Measurements from ENCODE around the gene TMCC3. TPM values are rescaled to one million over a fixed set of nuclear protein-coding genes. Genes with fewer than 3 reads are reported as not detected.
A peak's percentile ranks its signal among the peaks of the same experiment; 100 is the strongest.

The TMCC3 gene
- total RNA-seq, 2 donors from 2014 or later: 13.5 to 15.4 TPM

- intact Hi-C loops (cut with DNase I): no loop called here
- H3K4me1 ChIP-seq (replicated peaks): no peaks in the 10 kb centered on the region
- H3K27ac ChIP-seq: peak overlapping the region; percentile 10 to 39
- TF ChIP-seq CTCF (IDR thresholded peaks at IDR 0.05): no peak
- TF ChIP-seq POLR2A (IDR thresholded peaks at IDR 0.05): no peak
- TF ChIP-seq POLR2AphosphoS5 (IDR thresholded peaks at IDR 0.05): no peak
- H3K4me3 ChIP-seq: no peak overlapping the region
- no peak for DNase-seq (ENCODE audit: low spot score)
- WGBS: 41% methylated on average over 4 of the region's 4 CpGs
- no peaks in the 10 kb centered on the region for H3K27me3 ChIP-seq (replicated peaks; ENCODE audit: insufficient read depth)
- H3K36me3 ChIP-seq: no peaks in the 10 kb centered on the region
- H3K9me3 ChIP-seq: no peaks in the 10 kb centered on the region
Measured at GRCh38 chr12:94663071-94663470, 12.7 kb upstream of the TMCC3 start.

GRCh38 chr12:94660436-94660835 is 10.1 kb upstream of the TMCC3 start:
- WGBS: 44% methylated on average over 3 of the region's 3 CpGs
- intact Hi-C loops (cut with DNase I): no loop called here
- Histone ChIP-seq H3K4me1 (replicated peaks) (no peaks in the 10 kb centered on the region), H3K27ac (no peak overlapping the region), H3K4me3 (no peak overlapping the region), H3K9me3 (no peaks in the 10 kb centered on the region), H3K36me3 (no peaks in the 10 kb centered on the region), H3K27me3 (replicated peaks; ENCODE audit: insufficient read depth) (no peaks in the 10 kb centered on the region)
- no peak for DNase-seq (ENCODE audit: low spot score)
- no peak for TF ChIP-seq CTCF (IDR thresholded peaks at IDR 0.05)
- peak; percentile 37 for TF ChIP-seq POLR2AphosphoS5 (IDR thresholded peaks at IDR 0.05)
- TF ChIP-seq POLR2A (IDR thresholded peaks at IDR 0.05): no peak

- Histone ChIP-seq H3K36me3 (no peaks in the 10 kb centered on the region), H3K27ac (no peak overlapping the region), H3K4me1 (replicated peaks) (no peaks in the 10 kb centered on the region), H3K27me3 (replicated peaks; ENCODE audit: insufficient read depth) (no peaks in the 10 kb centered on the region), H3K9me3 (no peaks in the 10 kb centered on the region), H3K4me3 (no peak overlapping the region)
- WGBS: 86% methylated on average over 3 of the region's 3 CpGs
- TF ChIP-seq POLR2A (IDR thresholded peaks at IDR 0.05): no peak
- no peak for TF ChIP-seq POLR2AphosphoS5 (IDR thresholded peaks at IDR 0.05)
- no peak for TF ChIP-seq CTCF (IDR thresholded peaks at IDR 0.05)
- intact Hi-C loops (cut with DNase I): no loop called here
- DNase-seq (ENCODE audit: low spot score): no peak
Measured at GRCh38 chr12:94659346-94659930, 9.1 kb upstream of the TMCC3 start.

GRCh38 chr12:94658931-94659330 is 8.6 kb upstream of the TMCC3 start:
- DNase-seq (ENCODE audit: low spot score): no peak
- intact Hi-C loops (cut with DNase I): no loop called here

More at GRCh38 chr12:94658931-94659330, 8.6 kb upstream of the TMCC3 start:
- TF ChIP-seq CTCF (IDR thresholded peaks at IDR 0.05): no peak
- Histone ChIP-seq H3K27me3 (replicated peaks; ENCODE audit: insufficient read depth) (no peaks in the 10 kb centered on the region), H3K9me3 (no peaks in the 10 kb centered on the region), H3K36me3 (no peaks in the 10 kb centered on the region), H3K4me3 (no peak overlapping the region), H3K4me1 (replicated peaks) (no peaks in the 10 kb centered on the region), H3K27ac (no peak overlapping the region)
- WGBS: 15% methylated on average over 1 of the region's 1 CpG

Data from prostate gland (tissue), 2 donors.